ENCODE results near the gene SPIB.
"Not testable (repeated sequence)": the region's sequence is repeated elsewhere in the genome, so short reads cannot be mapped to it uniquely, and the experiment has no call there.

The SPIB gene

DNA sequence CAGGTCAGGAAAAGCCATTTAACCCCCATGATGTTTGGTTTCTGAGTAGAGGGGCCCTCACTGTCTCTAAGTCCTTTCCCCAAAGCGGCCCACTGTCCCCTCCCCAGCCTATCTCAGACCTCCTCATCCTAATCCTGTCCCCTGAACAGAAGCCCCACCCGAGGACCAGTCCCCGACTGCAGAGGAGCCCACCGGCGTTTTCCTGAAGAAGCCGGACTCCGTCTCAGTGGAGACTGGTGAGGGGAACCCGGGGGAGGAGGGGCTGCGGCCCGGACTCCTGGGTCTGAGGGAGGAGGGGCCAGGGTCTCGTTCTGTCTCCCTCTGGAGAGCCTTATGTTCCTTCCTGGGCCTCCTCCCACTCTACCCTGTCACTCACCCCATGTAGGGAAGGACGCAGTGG is 16.9 kb downstream of the SPIB start:
- peaks cover 9% of the 10 kb centered on the region for H3K27me3 ChIP-seq (ENCODE audit: insufficient read depth, low read depth, severe bottlenecking)
- no peaks in the 10 kb centered on the region for H3K36me3 ChIP-seq
- TF ChIP-seq, protein P1, sequence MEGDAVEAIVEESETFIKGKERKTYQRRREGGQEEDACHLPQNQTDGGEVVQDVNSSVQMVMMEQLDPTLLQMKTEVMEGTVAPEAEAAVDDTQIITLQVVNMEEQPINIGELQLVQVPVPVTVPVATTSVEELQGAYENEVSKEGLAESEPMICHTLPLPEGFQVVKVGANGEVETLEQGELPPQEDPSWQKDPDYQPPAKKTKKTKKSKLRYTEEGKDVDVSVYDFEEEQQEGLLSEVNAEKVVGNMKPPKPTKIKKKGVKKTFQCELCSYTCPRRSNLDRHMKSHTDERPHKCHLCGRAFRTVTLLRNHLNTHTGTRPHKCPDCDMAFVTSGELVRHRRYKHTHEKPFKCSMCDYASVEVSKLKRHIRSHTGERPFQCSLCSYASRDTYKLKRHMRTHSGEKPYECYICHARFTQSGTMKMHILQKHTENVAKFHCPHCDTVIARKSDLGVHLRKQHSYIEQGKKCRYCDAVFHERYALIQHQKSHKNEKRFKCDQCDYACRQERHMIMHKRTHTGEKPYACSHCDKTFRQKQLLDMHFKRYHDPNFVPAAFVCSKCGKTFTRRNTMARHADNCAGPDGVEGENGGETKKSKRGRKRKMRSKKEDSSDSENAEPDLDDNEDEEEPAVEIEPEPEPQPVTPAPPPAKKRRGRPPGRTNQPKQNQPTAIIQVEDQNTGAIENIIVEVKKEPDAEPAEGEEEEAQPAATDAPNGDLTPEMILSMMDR (IDR thresholded peaks at IDR 0.05; ENCODE audit: low read depth, low read length): no peak
- no peak for DNase-seq
- H3K4me3 ChIP-seq (ENCODE audit: low read depth, low read length): no peak overlapping the region
- no peak overlapping the region for H3K27ac ChIP-seq
- no peaks in the 10 kb centered on the region for H3K9me3 ChIP-seq (ENCODE audit: severe bottlenecking)

DNA sequence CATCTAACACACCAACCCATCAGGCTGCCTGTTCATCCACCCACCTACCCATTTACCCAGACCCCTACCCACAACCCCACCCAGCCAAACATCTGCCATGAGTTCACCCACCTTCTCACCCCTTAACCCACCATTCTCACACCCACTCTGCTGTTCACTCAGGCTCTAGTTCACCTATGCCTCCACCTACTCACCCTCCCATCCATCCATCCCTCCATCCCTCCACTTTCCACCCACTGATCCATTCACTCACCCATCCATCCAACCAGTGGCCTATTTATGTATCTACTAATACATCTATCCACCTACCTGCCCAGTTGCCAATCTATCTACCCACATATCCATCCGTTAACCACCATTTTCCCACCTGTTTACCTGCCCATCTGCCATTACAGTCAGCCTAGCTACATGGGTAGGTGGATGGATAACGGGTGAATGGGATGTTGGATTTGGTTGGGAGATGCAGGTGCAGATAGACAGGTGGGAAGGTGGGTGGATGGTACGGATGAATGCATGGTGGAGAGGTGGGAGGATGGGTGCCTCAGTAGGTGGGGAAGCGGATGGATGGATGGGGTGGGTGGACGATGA is 19.2 kb downstream of the SPIB start:
- Histone ChIP-seq H3K27ac (no peak overlapping the region), H3K36me3 (no peaks in the 10 kb centered on the region), H3K27me3 (ENCODE audit: insufficient read depth, low read depth, severe bottlenecking) (peaks cover 9% of the 10 kb centered on the region), H3K4me3 (ENCODE audit: low read depth, low read length) (no peak overlapping the region), H3K9me3 (ENCODE audit: severe bottlenecking) (no peaks in the 10 kb centered on the region)
- TF ChIP-seq, protein P1 (IDR thresholded peaks at IDR 0.05; ENCODE audit: low read depth, low read length): no peak
- DNase-seq: no peak

DNA sequence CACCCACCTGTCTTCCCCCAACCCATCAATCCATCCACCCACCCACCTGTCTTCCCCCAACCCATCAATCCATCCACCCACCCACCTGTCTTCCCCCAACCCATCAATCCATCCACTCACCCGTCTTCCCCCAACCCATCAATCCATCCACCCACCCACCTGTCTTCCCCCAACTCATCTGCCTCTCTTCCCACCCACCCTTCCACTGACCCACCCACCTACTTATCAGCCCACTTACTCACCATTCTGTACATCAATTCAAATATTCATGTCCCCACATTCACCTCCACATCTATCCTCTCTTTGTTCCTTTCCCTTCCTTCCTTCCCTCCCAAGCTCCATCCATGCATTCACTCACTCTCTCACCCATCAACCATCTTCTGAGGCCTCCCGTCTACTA is 20.4 kb downstream of the SPIB start:
- H3K4me3 ChIP-seq (ENCODE audit: low read depth, low read length); H3K9me3 ChIP-seq (ENCODE audit: severe bottlenecking); H3K27ac ChIP-seq; H3K36me3 ChIP-seq; DNase-seq; H3K27me3 ChIP-seq (ENCODE audit: insufficient read depth, low read depth, severe bottlenecking): not testable (repeated sequence)

DNA sequence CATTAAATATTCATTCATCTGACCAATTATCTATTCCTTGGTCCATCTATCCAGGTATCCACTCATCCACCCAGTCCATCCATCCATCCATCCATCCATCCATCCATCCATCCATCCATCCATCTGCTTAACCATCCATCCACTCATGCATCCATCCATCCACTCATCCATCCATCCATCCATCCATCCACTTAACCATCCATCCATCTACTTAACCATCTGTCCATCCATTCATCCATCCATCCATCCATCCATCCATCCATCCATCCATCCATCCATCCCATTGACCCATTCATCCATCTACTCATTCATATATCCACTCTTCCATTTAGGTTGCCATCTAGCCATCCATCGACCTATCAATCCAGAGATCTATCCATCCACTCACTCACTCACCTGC is 25.3 kb downstream of the SPIB start:
- no peak overlapping the region for H3K27ac ChIP-seq
- TF ChIP-seq, protein P1 (IDR thresholded peaks at IDR 0.05; ENCODE audit: low read depth, low read length): no peak
- H3K36me3 ChIP-seq: no peaks in the 10 kb centered on the region
- peaks cover 5% of the 10 kb centered on the region for H3K9me3 ChIP-seq (ENCODE audit: severe bottlenecking)
- DNase-seq: no peak
- no peak overlapping the region for H3K4me3 ChIP-seq (ENCODE audit: low read depth, low read length)
- peaks cover 3% of the 10 kb centered on the region for H3K27me3 ChIP-seq (ENCODE audit: insufficient read depth, low read depth, severe bottlenecking)

DNA sequence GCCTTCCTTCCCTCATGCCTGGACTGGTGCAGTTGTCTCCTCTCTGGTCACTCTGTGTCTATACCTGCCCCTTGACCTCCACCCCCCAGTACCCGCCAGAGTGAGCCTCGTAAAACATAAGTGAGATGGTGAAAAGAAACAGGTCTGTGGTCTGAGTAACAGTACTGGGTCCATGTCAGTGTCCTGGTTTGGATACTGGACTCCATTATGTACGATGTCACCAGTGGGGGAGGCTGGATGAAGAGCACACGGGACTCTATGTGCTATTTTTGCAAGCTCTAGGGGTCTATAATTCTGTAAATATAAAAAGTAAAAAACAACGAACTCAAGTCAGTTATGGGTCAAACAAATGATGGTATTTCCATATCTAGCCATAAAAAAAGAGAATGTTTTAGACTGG is 28.3 kb downstream of the SPIB start:
- Histone ChIP-seq H3K27ac (no peak overlapping the region), H3K36me3 (no peaks in the 10 kb centered on the region), H3K27me3 (ENCODE audit: insufficient read depth, low read depth, severe bottlenecking) (no peaks in the 10 kb centered on the region), H3K4me3 (ENCODE audit: low read depth, low read length) (no peak overlapping the region), H3K9me3 (ENCODE audit: severe bottlenecking) (peaks cover 5% of the 10 kb centered on the region)
- TF ChIP-seq, protein P1 (IDR thresholded peaks at IDR 0.05; ENCODE audit: low read depth, low read length): no peak
- no peak for DNase-seq

DNA sequence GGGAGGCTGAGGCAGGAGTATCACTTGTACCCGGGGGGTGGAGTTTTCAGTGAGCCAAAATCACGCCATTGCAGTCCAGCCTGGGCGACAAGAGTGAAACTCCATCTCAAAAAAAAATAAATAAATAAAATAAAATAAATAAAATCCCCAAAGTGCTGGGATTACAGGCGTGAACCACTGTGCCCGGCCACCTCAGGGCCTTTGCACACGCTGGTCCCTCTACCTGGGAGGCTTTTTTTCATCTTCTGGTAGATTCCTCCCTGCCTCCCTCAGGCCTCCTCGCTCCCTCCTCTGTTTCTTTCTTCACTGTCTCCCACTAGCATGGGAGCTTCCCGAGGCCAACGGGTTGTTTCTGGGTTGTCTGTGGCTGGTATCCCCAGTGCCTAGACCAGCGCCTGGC is 29.0 kb downstream of the SPIB start:
- DNase-seq: no peak
- TF ChIP-seq, protein P1 (IDR thresholded peaks at IDR 0.05; ENCODE audit: low read depth, low read length): no peak
- Histone ChIP-seq H3K27me3 (ENCODE audit: insufficient read depth, low read depth, severe bottlenecking) (no peaks in the 10 kb centered on the region), H3K36me3 (no peaks in the 10 kb centered on the region), H3K9me3 (ENCODE audit: severe bottlenecking) (peaks cover 5% of the 10 kb centered on the region), H3K27ac (no peak overlapping the region), H3K4me3 (ENCODE audit: low read depth, low read length) (no peak overlapping the region)
